Gastrocnemius medialis (tissue), 4 donors: ENCODE data around the gene AMY1B. TPM values are rescaled to one million over a fixed set of nuclear protein-coding genes. Genes with fewer than 3 reads are reported as not detected.
"Not testable (repeated sequence)": the region's sequence is repeated elsewhere in the genome, so short reads cannot be mapped to it uniquely, and the experiment has no call there.

Source experiments
- ATAC-seq, 2 donors: fragments of 150-250 bp; one replicate each; pipeline ENCODE4 v1.9.1; 2016
- DNase-seq, 2 donors: peaks; one replicate each; pipeline ENCODE4 v3.0.0-alpha.2; 2019
- H3K27ac ChIP-seq, 4 donors: fragments of 200-600 bp; sonication (generic); 1 replicate in 1 of 4; 2 replicates in 3 of 4; pipeline ENCODE4 v1.5.1; 2016 to 2018; ENCODE audit warnings: mild to moderate bottlenecking in 2 of 4, moderate library complexity in 1 of 4
- H3K27me3 ChIP-seq, 3 donors: fragments of 200-600 bp; sonication (generic) in 2 of 3; 1 replicate in 1 of 3; 2 replicates in 2 of 3; pipeline versions ENCODE4 v1.5.1 to v1.6.0; 2016 to 2019; ENCODE audit warnings: mild to moderate bottlenecking in 1 of 3, moderate library complexity in 1 of 3
- H3K36me3 ChIP-seq, 2 donors: fragments of 200-600 bp; sonication (generic) in 1 of 2; one replicate each; pipeline ENCODE4 v1.5.1; 2017 to 2018
- H3K4me1 ChIP-seq, 2 donors: fragments of 200-600 bp; sonication (generic) in 1 of 2; one replicate each; pipeline ENCODE4 v1.5.1; 2016 to 2017; ENCODE audit warnings: mild to moderate bottlenecking in 2 of 2
- H3K4me3 ChIP-seq, 4 donors: fragments of 200-600 bp; sonication (generic) in 3 of 4; 1 replicate in 1 of 4; 2 replicates in 3 of 4; pipeline ENCODE4 v1.5.1; 2016 to 2019; ENCODE audit warnings: mild to moderate bottlenecking in 2 of 4
- H3K9me3 ChIP-seq, 3 donors: fragments of 200-600 bp; sonication (generic) in 2 of 3; 1 replicate in 1 of 3; 2 replicates in 2 of 3; pipeline ENCODE4 v1.5.1; 2016 to 2019
- in situ Hi-C, 4 donors: fragments of 200-750 bp; cut with MboI; loops; one replicate each; pipeline versions ENCODE4 v1.15.0 to v1.8.0; 2017; ENCODE audit warnings: low sequenced_read_pairs in 4 of 4
- intact Hi-C: fragments of 100-400 bp; cut with DNase I; formaldehyde crosslinking; loops from one replicate; pipeline ENCODE4 v1.15.1; 2023; ENCODE audit warnings: low total_unique reads
- total RNA-seq, 4 donors: library from RNA; depleted of rRNA; stranded (reverse); fragments of >200 nt; gene quantifications; one replicate each; pipeline versions ENCODE4 v1.1.0 to v1.2.3, GENCODE V29; 2016

AMY1B gene
- total RNA-seq, 4 donors from 2014 or later = not detected

- H3K4me3 ChIP-seq, H3K9me3 ChIP-seq, intact Hi-C loops, H3K27ac ChIP-seq, ATAC-seq, DNase-seq, H3K4me1 ChIP-seq, H3K27me3 ChIP-seq, H3K36me3 ChIP-seq, in situ Hi-C loops: not testable (repeated sequence)
Measured at GRCh38 chr1:103655460-103655859, 40.5 kb downstream of the AMY1B start, which contains the start of gene AMY1A. Gene AMY1A (plus strand): TSS chr1:103655760. CDS start chr1:103656331, 571 bp downstream.

GRCh38 chr1:103654133-103654532, 41.9 kb downstream of the AMY1B start:
- in situ Hi-C loops, H3K27ac ChIP-seq, H3K4me3 ChIP-seq, H3K27me3 ChIP-seq, H3K9me3 ChIP-seq, H3K36me3 ChIP-seq, H3K4me1 ChIP-seq, DNase-seq, intact Hi-C loops, ATAC-seq: not testable (repeated sequence)

DNA sequence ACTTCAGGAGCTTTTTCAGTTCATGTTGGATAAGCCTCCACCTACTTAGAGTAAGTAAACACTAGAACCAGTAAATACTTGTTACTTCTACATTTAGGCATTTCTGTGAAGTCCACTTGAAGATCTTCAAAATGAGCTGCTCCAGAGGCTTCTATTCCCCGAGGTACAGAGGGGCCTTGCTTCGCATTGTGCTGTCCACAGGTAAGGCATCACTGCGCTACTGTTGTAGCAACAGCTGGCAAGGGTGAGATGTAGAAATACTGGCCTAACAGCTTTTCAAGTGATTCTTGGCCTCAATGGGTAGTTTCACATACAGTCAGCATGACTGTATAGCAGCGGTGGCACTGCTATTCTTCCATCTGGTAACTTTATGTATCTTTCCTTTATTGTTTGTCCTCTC, 45.1 kb downstream of the AMY1B start:
- H3K36me3 ChIP-seq, H3K4me1 ChIP-seq, ATAC-seq, H3K27ac ChIP-seq, H3K4me3 ChIP-seq, H3K9me3 ChIP-seq, DNase-seq, intact Hi-C loops, in situ Hi-C loops, H3K27me3 ChIP-seq: not testable (repeated sequence)

GRCh38 chr1:103650305-103650704, 45.7 kb downstream of the AMY1B start:
- H3K4me1 ChIP-seq, ATAC-seq, H3K4me3 ChIP-seq, in situ Hi-C loops, intact Hi-C loops, DNase-seq, H3K27ac ChIP-seq, H3K36me3 ChIP-seq, H3K9me3 ChIP-seq, H3K27me3 ChIP-seq: not testable (repeated sequence)

DNA sequence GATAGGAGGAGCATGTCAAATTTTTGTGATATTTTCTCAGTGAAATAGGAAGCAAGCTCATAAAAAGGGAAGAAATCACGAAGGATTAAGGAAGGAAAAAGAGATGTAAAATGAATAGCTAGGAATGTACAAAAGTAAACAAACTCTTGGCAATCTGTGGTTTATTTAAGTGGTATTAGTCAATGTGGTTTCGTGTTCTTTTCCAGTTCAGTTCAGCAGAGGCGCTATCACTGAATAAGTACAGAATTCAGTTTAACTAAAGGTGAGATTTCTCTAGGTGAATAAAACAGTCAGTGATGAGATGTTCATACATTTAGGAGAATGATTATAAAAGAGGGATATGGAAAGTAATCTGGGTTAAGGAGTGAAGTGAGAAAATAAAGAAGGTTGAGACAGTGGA, 52.1 kb downstream of the AMY1B start:
- H3K4me3 ChIP-seq, H3K9me3 ChIP-seq, H3K36me3 ChIP-seq, H3K27ac ChIP-seq, H3K27me3 ChIP-seq, ATAC-seq, H3K4me1 ChIP-seq, in situ Hi-C loops, intact Hi-C loops, DNase-seq: not testable (repeated sequence)

DNA sequence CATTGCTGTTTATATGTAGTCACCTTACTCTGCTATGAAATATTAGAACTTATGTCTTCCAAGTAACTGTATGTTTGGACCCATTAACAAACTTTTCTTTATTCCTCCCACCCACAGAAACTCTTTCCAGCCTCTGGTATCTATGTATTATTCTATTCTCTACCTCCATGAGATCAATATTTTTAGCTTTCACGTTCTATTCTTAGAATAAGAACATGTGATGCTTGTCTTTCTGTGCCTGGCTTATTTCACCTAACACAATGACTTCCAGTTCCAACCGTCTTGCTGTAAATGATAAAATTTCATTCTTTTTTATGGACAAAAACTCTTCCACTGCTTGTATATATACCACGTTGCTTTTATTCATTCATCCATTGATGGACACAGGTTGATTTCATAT, 54.8 kb downstream of the AMY1B start:
- H3K9me3 ChIP-seq, H3K27me3 ChIP-seq, H3K4me1 ChIP-seq, H3K27ac ChIP-seq, DNase-seq, H3K36me3 ChIP-seq, intact Hi-C loops, H3K4me3 ChIP-seq, ATAC-seq, in situ Hi-C loops: not testable (repeated sequence)

Other genes starting within 250 kb of the AMY1B start
- gene RNPC3, start 170.5 kb downstream of the AMY1B start, total RNA-seq = 10 to 100 TPM in 2 of 4 donors, 1 to 10 TPM in 2; 6.5 to 55.2 (median 29.8) TPM
- gene AMY2B, start 124.6 kb downstream of the AMY1B start, total RNA-seq = 10 to 100 TPM in 3 of 4 donors, 1 to 10 TPM in 1; 9.7 to 70.8 (median 25.4) TPM
- gene AMY2A, start 78.8 kb downstream of the AMY1B start, total RNA-seq = not detected
- not detected for gene AMY1A, start 40.5 kb downstream of the AMY1B start, total RNA-seq
- not detected for gene AMY1C, start 53.7 kb upstream of the AMY1B start, total RNA-seq